Fibroblast of lung (primary cell): Measurements from ENCODE around the gene SFMBT2.

ENCODE experiments used
- CTCF ChIP-seq, 2 donors: IDR thresholded peaks in 1 of 2; conservative IDR thresholded peaks in 1 of 2; 1 replicate in 1 of 2; 2 replicates in 1 of 2; pipeline ENCODE4 v1.5.1; 2011 to 2012; ENCODE audit warnings: low read length in 2 of 2, control low read depth in 1 of 2, inconsistent platforms in 1 of 2, low read depth in 1 of 2, mild to moderate bottlenecking in 1 of 2
- EZH2 ChIP-seq: IDR thresholded peaks from 2 replicates; pipeline ENCODE4 v1.5.1; 2012; ENCODE audit warnings: low read length, control low read depth, mild to moderate bottlenecking; ENCODE audit errors: missing control alignments

- TF ChIP-seq CTCF (conservative IDR thresholded peaks at IDR 0.05 in 1 of 2, IDR thresholded peaks at IDR 0.05 in 1 of 2; ENCODE audit: low read depth in 1 of 2, low read length in 2 of 2) (no peak), EZH2 (no peak)
These were observed 131.5 kb downstream of the SFMBT2 start for GRCh38 chr10:7279303-7279702.
